ENCODE data around the gene DNMBP. TPM values are rescaled to one million over a fixed set of nuclear protein-coding genes. Genes with fewer than 3 reads are reported as not detected.

Gene DNMBP
- total RNA-seq, 4 donors from 2014 or later, result 11.7 to 17.4 (median 13.4) TPM

GRCh38 chr10:99921948-99922347 is 87.8 kb downstream of the DNMBP start:
- intact Hi-C loops (cut with DNase I), result no loop called here
- no peak for DNase-seq
- Histone ChIP-seq H3K27me3 (no peaks in the 10 kb centered on the region), H3K4me3 (replicated peaks in 1 of 3) (no peak overlapping the region), H3K36me3 (no peaks in the 10 kb centered on the region), H3K27ac (peak overlapping the region in 1 of 3 donors; percentile 36), H3K9me3 (no peaks in the 10 kb centered on the region), H3K4me1 (peaks cover 46 to 49% of the 10 kb centered on the region in 2 donors)
- TF ChIP-seq POLR2A (IDR thresholded peaks at IDR 0.05), result no peak
- no peak for TF ChIP-seq CTCF (IDR thresholded peaks at IDR 0.05)
- WGBS, 2 donors, result 60 to 76% methylated on average over 2 of the region's 2 CpGs

GRCh38 chr10:99920901-99921300 is 88.8 kb downstream of the DNMBP start:
- DNase-seq, result peak in 1 of 2 donors; percentile 18
- no peak for TF ChIP-seq POLR2A (IDR thresholded peaks at IDR 0.05)
- no peak for TF ChIP-seq CTCF (IDR thresholded peaks at IDR 0.05)
- intact Hi-C loops (cut with DNase I), result no loop called here
- no peak overlapping the region for H3K4me3 ChIP-seq (replicated peaks in 1 of 3)
- WGBS, 2 donors, result 76 to 77% methylated on average over 4 of the region's 4 CpGs
- H3K36me3 ChIP-seq, result no peaks in the 10 kb centered on the region
- H3K27ac ChIP-seq, result peak overlapping the region in 1 of 3 donors; percentile 8
- no peaks in the 10 kb centered on the region for H3K9me3 ChIP-seq
- no peaks in the 10 kb centered on the region for H3K27me3 ChIP-seq
- peaks cover 40 to 44% of the 10 kb centered on the region in 2 donors for H3K4me1 ChIP-seq

- Histone ChIP-seq H3K27me3 (no peaks in the 10 kb centered on the region), H3K9me3 (no peaks in the 10 kb centered on the region), H3K4me1 (peaks cover 36 to 43% of the 10 kb centered on the region in 2 donors), H3K27ac (peak overlapping the region in 2 of 3 donors; percentile 1 to 8), H3K36me3 (no peaks in the 10 kb centered on the region), H3K4me3 (replicated peaks in 1 of 3) (no peak overlapping the region)
- intact Hi-C loops (cut with DNase I), result no loop called here
- 91 to 95% methylated on average over 5 of the region's 5 CpGs for WGBS, 2 donors
- DNase-seq, result no peak
- TF ChIP-seq CTCF (IDR thresholded peaks at IDR 0.05) (no peak), POLR2A (IDR thresholded peaks at IDR 0.05) (no peak)
Observed at GRCh38 chr10:99920486-99920885, 89.3 kb downstream of the DNMBP start.

DNA sequence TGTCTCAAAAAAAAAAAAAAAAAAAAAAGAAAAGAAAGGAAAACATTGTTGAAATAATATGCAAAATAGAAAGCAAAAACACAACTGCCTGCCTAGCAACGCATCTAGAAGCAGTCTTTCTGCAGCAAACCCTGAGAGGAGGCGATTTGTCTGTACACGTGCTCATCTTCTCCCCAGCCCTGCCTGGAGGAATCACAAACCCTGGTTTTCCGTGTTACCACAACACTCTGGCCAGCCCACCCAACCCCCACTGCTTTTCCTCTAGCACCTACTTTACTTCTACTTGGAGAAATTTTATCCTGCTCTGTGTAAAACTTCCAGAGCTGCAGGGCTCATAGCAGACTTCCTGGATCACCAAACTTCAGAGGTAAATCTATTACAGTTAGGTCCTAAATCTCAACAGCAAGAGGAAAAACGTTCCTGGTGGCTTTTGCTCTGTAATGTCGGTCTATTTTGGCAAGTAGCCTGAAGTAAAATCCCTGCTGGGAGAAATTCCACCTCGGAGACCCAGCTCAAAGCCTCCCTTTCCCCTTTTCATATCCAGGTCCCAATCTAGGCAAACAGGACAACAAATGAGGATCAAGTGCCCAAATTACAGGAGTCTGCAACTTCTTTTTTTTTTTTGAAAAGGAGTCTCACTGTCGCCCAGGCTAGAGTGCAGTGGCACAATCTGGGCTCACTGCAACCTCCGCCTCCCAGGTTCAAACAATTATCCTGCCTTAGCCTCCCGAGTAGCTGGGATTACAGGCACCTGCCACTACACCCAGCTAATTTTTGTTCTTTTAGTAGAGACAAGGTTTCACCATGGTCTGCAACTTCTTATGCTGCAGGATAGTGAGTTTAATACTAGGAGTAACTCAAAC is 91.6 kb downstream of the DNMBP start:
- peak; percentile 75 to 83 for DNase-seq
- Histone ChIP-seq H3K36me3 (no peaks in the 10 kb centered on the region), H3K27ac (peak overlapping the region; percentile 49 to 82 (median 80)), H3K27me3 (no peaks in the 10 kb centered on the region), H3K9me3 (no peaks in the 10 kb centered on the region), H3K4me3 (replicated peaks in 1 of 3) (peak overlapping the region in 1 of 3 donors; percentile 2), H3K4me1 (peaks cover 37 to 38% of the 10 kb centered on the region in 2 donors)
- intact Hi-C loops (cut with DNase I), result no loop called here
- 16 to 18% methylated on average over 10 of the region's 10 CpGs for WGBS, 2 donors
- TF ChIP-seq CTCF (IDR thresholded peaks at IDR 0.05) (no peak), POLR2A (IDR thresholded peaks at IDR 0.05) (peak in 1 of 2 donors; percentile 24)

DNA sequence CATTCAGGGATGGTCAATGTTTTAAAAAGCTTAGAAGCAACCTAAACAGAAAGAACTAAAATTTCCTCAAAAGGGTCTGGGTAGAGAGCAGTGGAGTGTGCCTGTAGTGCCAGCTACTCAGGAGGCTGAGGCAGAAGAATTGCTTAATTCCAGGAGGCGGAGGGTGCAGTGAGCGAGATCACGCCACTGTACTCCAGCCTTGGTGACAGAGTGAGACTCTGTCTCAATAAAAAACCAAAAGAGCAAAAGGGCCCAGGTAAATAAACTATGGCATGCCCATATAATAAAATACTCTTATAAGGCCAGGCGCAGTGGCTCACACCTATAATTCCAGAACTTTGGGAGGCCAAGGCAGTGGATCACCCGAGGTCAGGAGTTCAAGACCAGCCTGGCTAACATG is 93.0 kb downstream of the DNMBP start:
- peak in 1 of 6 experiments; percentile 6 for TF ChIP-seq CTCF (IDR thresholded peaks at IDR 0.05)
- TF ChIP-seq POLR2A (IDR thresholded peaks at IDR 0.05), result peak in 1 of 2 donors; percentile 22
- WGBS, 2 donors, result 64% methylated on average over 5 of the region's 5 CpGs

More for the DNA sequence above, 93.0 kb downstream of the DNMBP start:
- Histone ChIP-seq H3K27me3 (no peaks in the 10 kb centered on the region), H3K27ac (peak overlapping the region in 2 of 3 donors; percentile 80 to 82), H3K9me3 (no peaks in the 10 kb centered on the region), H3K4me1 (peaks cover 32 to 33% of the 10 kb centered on the region in 2 donors), H3K36me3 (no peaks in the 10 kb centered on the region), H3K4me3 (replicated peaks in 1 of 3) (no peak overlapping the region)
- intact Hi-C loops (cut with DNase I), result no loop called here
- DNase-seq, result peak; percentile 75

All from thyroid gland (tissue), 4 donors.